OCI-LY1 (cell line): ENCODE measurements around the gene TRPM2.

Experiments used
- H2AFZ ChIP-seq: fragments of 200-600 bp; sonication (generic), shearing (Covaris generic); 2 replicates; pipeline ENCODE4 v1.6.0; 2014; ENCODE audit warnings: antibody characterized with exemption, mild to moderate bottlenecking, low read length
- H3F3A ChIP-seq: fragments of 200-600 bp; sonication (generic), shearing (Covaris generic); 2 replicates; pipeline ENCODE4 v1.6.0; 2014; ENCODE audit warnings: mild to moderate bottlenecking, antibody characterized with exemption, low read length, moderate library complexity; ENCODE audit not compliant: insufficient read depth
- H3K27ac ChIP-seq: fragments of 200-600 bp; sonication (generic); 2 replicates; pipeline ENCODE4 v1.5.1; 2014; ENCODE audit warnings: low read length, mixed run types, mild to moderate bottlenecking, low read depth; ENCODE audit not compliant: poor library complexity, severe bottlenecking
- H3K27me3 ChIP-seq: fragments of 200-600 bp; sonication (generic); 2 replicates; pipeline ENCODE4 v1.6.0; 2014; ENCODE audit warnings: antibody characterized with exemption, mild to moderate bottlenecking, low read length, moderate library complexity; ENCODE audit not compliant: insufficient read depth
- H3K36me3 ChIP-seq: fragments of 200-600 bp; sonication (generic); 2 replicates; pipeline ENCODE4 v1.6.1; 2014; ENCODE audit warnings: mild to moderate bottlenecking, antibody characterized with exemption, low read length, moderate library complexity, mixed read lengths; ENCODE audit not compliant: insufficient read depth
- H3K4me1 ChIP-seq: fragments of 200-600 bp; sonication (generic); 2 replicates; pipeline ENCODE4 v1.5.1; 2014; ENCODE audit warnings: mild to moderate bottlenecking, low read length, moderate library complexity; ENCODE audit not compliant: insufficient read depth, severe bottlenecking
- H3K4me2 ChIP-seq: fragments of 200-600 bp; sonication (generic), shearing (Covaris generic); 2 replicates; pipeline ENCODE4 v1.6.1; 2014; ENCODE audit warnings: low read length
- H3K4me3 ChIP-seq: fragments of 200-600 bp; sonication (generic); 2 replicates; pipeline ENCODE4 v1.5.1; 2014; ENCODE audit warnings: low read length, low read depth, mild to moderate bottlenecking, mixed read lengths; ENCODE audit not compliant: poor library complexity, severe bottlenecking
- H3K79me2 ChIP-seq: fragments of 200-600 bp; shearing (Covaris generic); 2 replicates; pipeline ENCODE4 v1.6.1; 2016; ENCODE audit warnings: mixed run types, low read length, mixed read lengths; ENCODE audit not compliant: insufficient read depth
- H3K9ac ChIP-seq: fragments of 200-600 bp; sonication (generic), shearing (Covaris generic); 2 replicates; pipeline ENCODE4 v1.6.1; 2014; ENCODE audit warnings: mild to moderate bottlenecking, low read length, mixed read lengths
- H3K9me2 ChIP-seq: fragments of 200-600 bp; sonication (generic), shearing (Covaris generic); 2 replicates; pipeline ENCODE4 v1.6.1; 2014; ENCODE audit warnings: low read depth, mild to moderate bottlenecking, low read length, mixed read lengths
- H3K9me3 ChIP-seq: fragments of 200-600 bp; shearing (Covaris generic); 2 replicates; pipeline ENCODE4 v1.6.1; 2014; ENCODE audit warnings: low read length, mixed read lengths
- H4K20me1 ChIP-seq: fragments of 200-600 bp; sonication (generic), shearing (Covaris generic); 2 replicates; pipeline ENCODE4 v1.6.0; 2016; ENCODE audit warnings: mild to moderate bottlenecking, low read length; ENCODE audit not compliant: insufficient read depth
- CTCF ChIP-seq: fragments of 200-600 bp; sonication (generic), shearing (Covaris generic); IDR thresholded peaks from 2 replicates; pipeline ENCODE4 v1.5.1; 2017; ENCODE audit warnings: mild to moderate bottlenecking, antibody characterized with exemption, low read length, moderate library complexity, mixed read lengths
- EZH2 ChIP-seq: fragments of 200-600 bp; sonication (generic), shearing (Covaris generic); IDR thresholded peaks from 2 replicates; pipeline ENCODE4 v1.8.0; 2017; ENCODE audit warnings: borderline replicate concordance, mixed run types, mild to moderate bottlenecking, antibody characterized with exemption, low read length, moderate library complexity, mixed read lengths

Gene TRPM2

GRCh38 chr21:44437371-44437695, 83.9 kb downstream of the TRPM2 start:
- no peak for TF ChIP-seq CTCF
- TF ChIP-seq EZH2 = no peak
- Histone ChIP-seq H3K36me3 (no peaks in the 10 kb centered on the region), H3F3A (no peaks in the 10 kb centered on the region), H2AFZ (no peak overlapping the region), H3K4me2 (no peak overlapping the region), H3K4me1 (no peaks in the 10 kb centered on the region), H3K9ac (no peak overlapping the region), H3K4me3 (no peak overlapping the region), H4K20me1 (no peaks in the 10 kb centered on the region), H3K9me3 (no peaks in the 10 kb centered on the region), H3K27ac (no peak overlapping the region), H3K27me3 (no peaks in the 10 kb centered on the region), H3K9me2 (no peaks in the 10 kb centered on the region), H3K79me2 (no peaks in the 10 kb centered on the region)

GRCh38 chr21:44437696-44438431, 84.4 kb downstream of the TRPM2 start:
- Histone ChIP-seq H3K27ac (no peak overlapping the region), H4K20me1 (no peaks in the 10 kb centered on the region)
- TF ChIP-seq EZH2 = no peak
- no peak for TF ChIP-seq CTCF

GRCh38 chr21:44438531-44439210, 85.2 kb downstream of the TRPM2 start:
- Histone ChIP-seq H3K4me1 (no peaks in the 10 kb centered on the region), H3K4me3 (no peak overlapping the region), H3K27ac (no peak overlapping the region), H3K4me2 (no peak overlapping the region), H4K20me1 (no peaks in the 10 kb centered on the region), H3K79me2 (no peaks in the 10 kb centered on the region), H3K36me3 (no peaks in the 10 kb centered on the region), H3K9me2 (no peaks in the 10 kb centered on the region), H3K27me3 (no peaks in the 10 kb centered on the region), H3K9me3 (no peaks in the 10 kb centered on the region), H2AFZ (no peak overlapping the region), H3F3A (no peaks in the 10 kb centered on the region), H3K9ac (no peak overlapping the region)
- no peak for TF ChIP-seq EZH2
- TF ChIP-seq CTCF = no peak

More at GRCh38 chr21:44437696-44438431, 84.4 kb downstream of the TRPM2 start:
- Histone ChIP-seq H3K4me1 (no peaks in the 10 kb centered on the region), H3K9me2 (no peaks in the 10 kb centered on the region), H3K9me3 (no peaks in the 10 kb centered on the region), H3K4me3 (no peak overlapping the region), H2AFZ (no peak overlapping the region), H3K9ac (no peak overlapping the region), H3K4me2 (no peak overlapping the region), H3F3A (no peaks in the 10 kb centered on the region), H3K27me3 (no peaks in the 10 kb centered on the region), H3K36me3 (no peaks in the 10 kb centered on the region), H3K79me2 (no peaks in the 10 kb centered on the region)
